ENCODE measurements around the gene KIAA1586.

Gene KIAA1586

GRCh38 chr6:57102976-57103375 is 56.5 kb downstream of the KIAA1586 start:
- DNase-seq (ENCODE audit: low spot score) = no peak

GRCh38 chr6:57104336-57104735 is 57.8 kb downstream of the KIAA1586 start:
- no peak for DNase-seq (ENCODE audit: low spot score)

Small RNA genes within 50 kb of the gene (small RNA-seq; reads per million reads assigned to genes)
- gene FTH1P15 = 0 reads per million in 2 experiments
